SJCRH30 (cell line): Measurements from ENCODE around the gene PBXIP1. TPM values are rescaled to one million over a fixed set of nuclear protein-coding genes. Genes with fewer than 3 reads are reported as not detected.
"Not testable (repeated sequence)": the region's sequence is repeated elsewhere in the genome, so short reads cannot be mapped to it uniquely, and the experiment has no call there.

Source experiments
- DNase-seq, 2 experiments: peaks; one replicate each; pipeline ENCODE4 v3.0.0-alpha.2; 2015 to 2020
- H3K27ac ChIP-seq: fragments of 250-450 bp; sonication (Bioruptor Pico); 2 replicates; pipeline ENCODE4 v1.5.1; 2020; ENCODE audit warnings: mild to moderate bottlenecking, moderate library complexity
- H3K27me3 ChIP-seq: fragments of 250-450 bp; sonication (Bioruptor Pico); 2 replicates; pipeline ENCODE4 v1.5.1; 2020; ENCODE audit warnings: mild to moderate bottlenecking, moderate library complexity
- H3K36me3 ChIP-seq: fragments of 250-450 bp; sonication (Bioruptor Pico); 2 replicates; pipeline ENCODE4 v1.5.1; 2020; ENCODE audit warnings: mild to moderate bottlenecking, moderate library complexity
- H3K4me1 ChIP-seq: fragments of 250-450 bp; sonication (Bioruptor Pico); 2 replicates; pipeline ENCODE4 v1.5.1; 2020; ENCODE audit warnings: mild to moderate bottlenecking, moderate library complexity
- H3K4me3 ChIP-seq: fragments of 250-450 bp; sonication (Bioruptor Pico); 2 replicates; pipeline ENCODE4 v1.5.1; 2020; ENCODE audit warnings: mild to moderate bottlenecking, moderate library complexity
- H3K9me3 ChIP-seq: fragments of 250-450 bp; sonication (Bioruptor Pico); replicated peaks from 2 replicates; pipeline ENCODE4 v1.5.1; 2020; ENCODE audit warnings: mild to moderate bottlenecking, moderate library complexity
- total RNA-seq: library from RNA; depleted of rRNA; stranded (reverse); fragments of >200 nt; shearing (Covaris generic); gene quantifications from 2 replicates; pipeline ENCODE4 v1.2.3, GENCODE V29; 2014

PBXIP1 gene
- total RNA-seq, 1 experiment from 2014 or later: 40.2 TPM

DNA sequence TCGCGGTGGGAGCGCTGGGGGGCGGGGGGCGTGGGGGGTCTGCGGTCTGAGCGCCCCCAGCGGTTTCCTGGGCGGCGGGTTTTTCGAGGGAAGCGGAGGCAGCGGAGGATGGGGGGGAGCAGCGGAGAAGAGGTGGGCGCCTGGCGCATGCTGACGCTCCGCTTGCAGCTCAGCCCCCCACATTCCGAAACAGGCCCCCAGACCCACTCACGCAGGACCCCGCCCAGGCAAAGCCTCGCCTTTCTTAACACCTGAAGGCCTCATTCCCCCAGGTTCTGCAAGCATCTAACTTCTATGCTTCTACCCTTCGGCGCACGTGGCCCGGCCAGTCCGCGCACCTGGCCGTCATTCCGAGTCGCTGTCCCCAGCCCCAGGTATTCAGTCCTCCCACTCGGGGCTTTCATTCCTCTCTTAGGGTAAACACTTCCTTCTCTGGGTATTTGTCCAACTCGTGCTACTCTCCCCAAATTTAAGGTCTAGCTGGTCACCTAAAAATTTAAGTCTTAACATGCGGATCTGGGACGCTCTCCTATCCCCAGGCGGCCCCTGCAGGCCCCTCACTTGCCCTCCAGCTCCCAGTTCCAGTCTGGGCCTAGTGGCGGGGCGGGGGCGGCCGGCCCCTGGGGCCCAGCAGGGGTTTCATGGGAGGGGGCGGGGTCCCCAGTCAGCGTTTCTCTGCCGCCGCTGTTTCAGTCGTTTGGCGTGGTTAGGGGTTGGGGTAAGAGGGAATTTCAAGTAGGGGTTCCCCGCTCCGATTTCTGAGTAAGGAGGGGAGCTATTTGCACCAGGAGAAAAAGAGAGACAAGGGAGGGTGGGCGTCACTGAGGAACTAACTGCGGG lies 43.9 kb upstream of the PBXIP1 start:
- Histone ChIP-seq H3K27ac (peak overlapping the region; percentile 28), H3K4me3 (peak overlapping the region; percentile 65), H3K4me1 (no peaks in the 10 kb centered on the region), H3K27me3 (no peaks in the 10 kb centered on the region), H3K9me3 (no peaks in the 10 kb centered on the region), H3K36me3 (no peaks in the 10 kb centered on the region)
- DNase-seq: peak; percentile 34 to 52

DNA sequence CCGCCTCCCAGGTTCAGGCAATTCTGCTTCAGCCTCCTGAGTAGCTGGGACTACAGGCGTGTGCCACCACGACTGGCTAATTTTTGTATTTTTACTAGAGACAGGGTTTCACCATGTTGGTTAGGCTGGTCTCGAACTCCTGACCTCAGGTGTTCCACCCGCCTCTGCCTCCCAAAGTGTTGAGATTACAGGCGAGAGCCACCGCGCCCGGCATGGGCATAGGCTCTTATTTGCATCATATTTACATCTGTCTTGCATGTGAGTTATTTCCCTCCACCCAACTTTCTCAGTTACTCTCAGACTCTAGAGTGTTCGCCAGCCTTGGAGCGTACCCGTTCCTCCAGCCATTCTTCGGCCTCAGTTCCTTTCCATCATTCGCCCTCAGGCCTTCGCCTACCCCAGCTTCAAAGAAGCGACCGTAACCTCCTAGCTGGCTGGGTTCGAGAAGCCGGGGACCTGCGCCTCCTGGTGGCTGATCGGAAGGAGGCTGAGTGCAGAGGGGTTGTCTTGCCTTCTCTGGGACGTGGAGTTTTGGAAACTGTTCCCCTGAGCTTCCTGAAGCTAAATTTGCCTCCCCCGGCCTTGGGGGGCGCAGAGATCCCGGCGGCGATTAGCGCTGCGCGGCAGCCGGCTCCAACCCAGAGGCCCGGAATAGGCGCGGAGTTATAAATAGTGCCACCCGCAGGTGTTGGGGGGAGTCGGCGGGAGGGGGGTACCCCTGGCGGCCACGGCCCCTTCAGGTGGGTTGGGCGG lies 43.1 kb upstream of the PBXIP1 start:
- Histone ChIP-seq H3K27me3 (no peaks in the 10 kb centered on the region), H3K4me1 (no peaks in the 10 kb centered on the region), H3K4me3 (peak overlapping the region; percentile 65), H3K9me3 (no peaks in the 10 kb centered on the region), H3K36me3 (no peaks in the 10 kb centered on the region), H3K27ac (no peak overlapping the region)
- DNase-seq: peak; percentile 83 to 92

- Histone ChIP-seq H3K9me3 (no peaks in the 10 kb centered on the region), H3K27me3 (no peaks in the 10 kb centered on the region), H3K4me3 (no peak overlapping the region), H3K4me1 (no peaks in the 10 kb centered on the region), H3K36me3 (no peaks in the 10 kb centered on the region), H3K27ac (no peak overlapping the region)
- no peak for DNase-seq
Measured at GRCh38 chr1:154998201-154998780, 42.4 kb upstream of the PBXIP1 start.

DNA sequence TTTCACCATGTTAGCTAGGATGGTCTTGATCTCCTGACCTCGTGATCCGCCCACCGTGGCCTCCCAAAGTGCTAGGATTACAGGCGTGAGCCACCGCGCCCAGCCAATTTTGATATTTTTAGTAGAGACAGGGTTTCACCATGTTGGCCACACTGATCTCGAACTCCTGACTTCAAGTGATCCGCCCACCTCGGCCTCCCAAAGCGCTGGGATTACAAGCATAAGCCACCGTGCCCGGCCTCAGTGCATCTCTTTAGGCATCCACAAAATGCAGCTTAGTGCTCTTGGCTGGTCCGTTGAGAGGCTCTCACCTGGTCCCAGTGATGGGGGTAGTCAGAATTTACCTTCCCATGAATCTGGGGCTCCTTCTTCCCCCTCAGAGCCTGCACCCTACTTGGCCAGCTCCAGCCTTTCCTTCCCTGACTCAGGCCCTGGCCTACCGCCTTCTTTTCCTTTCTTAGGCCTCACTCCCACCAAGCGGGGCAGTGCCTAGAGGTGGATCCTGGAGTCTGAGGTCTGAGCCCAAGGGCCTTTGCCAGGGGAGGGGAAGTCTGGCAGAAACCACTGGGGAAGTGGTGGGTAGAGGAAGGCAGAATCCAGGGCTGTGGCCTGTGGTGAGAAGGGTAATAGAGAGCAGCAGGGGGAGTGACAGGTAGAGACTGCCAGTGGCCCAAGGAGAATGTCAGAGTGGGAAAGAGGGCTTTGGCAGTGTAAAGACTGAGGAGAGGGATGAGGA lies 41.2 kb upstream of the PBXIP1 start:
- no peaks in the 10 kb centered on the region for H3K9me3 ChIP-seq
- no peaks in the 10 kb centered on the region for H3K4me1 ChIP-seq
- H3K27me3 ChIP-seq: no peaks in the 10 kb centered on the region
- no peaks in the 10 kb centered on the region for H3K36me3 ChIP-seq
- no peak overlapping the region for H3K27ac ChIP-seq
- no peak overlapping the region for H3K4me3 ChIP-seq
- DNase-seq: no peak

GRCh38 chr1:154995301-154995983 lies 39.5 kb upstream of the PBXIP1 start:
- not testable (repeated sequence) for H3K36me3 ChIP-seq, H3K9me3 ChIP-seq, H3K4me1 ChIP-seq, H3K27me3 ChIP-seq, H3K4me3 ChIP-seq, H3K27ac ChIP-seq
- DNase-seq: peak; percentile 47 to 66

GRCh38 chr1:154994591-154994990 lies 38.7 kb upstream of the PBXIP1 start:
- DNase-seq: no peak
- no peaks in the 10 kb centered on the region for H3K4me1 ChIP-seq
- H3K9me3 ChIP-seq: no peaks in the 10 kb centered on the region
- H3K27ac ChIP-seq: no peak overlapping the region
- peaks cover 5% of the 10 kb centered on the region; the same call in 1 of the 2 replicates for H3K36me3 ChIP-seq
- no peak overlapping the region for H3K4me3 ChIP-seq
- no peaks in the 10 kb centered on the region for H3K27me3 ChIP-seq

- Histone ChIP-seq H3K36me3 (peaks cover 5% of the 10 kb centered on the region; the same call in 1 of the 2 replicates), H3K4me3 (no peak overlapping the region), H3K27ac (no peak overlapping the region), H3K27me3 (no peaks in the 10 kb centered on the region), H3K9me3 (no peaks in the 10 kb centered on the region), H3K4me1 (no peaks in the 10 kb centered on the region)
- no peak for DNase-seq
Measured at GRCh38 chr1:154994269-154994587, 38.3 kb upstream of the PBXIP1 start.

DNA sequence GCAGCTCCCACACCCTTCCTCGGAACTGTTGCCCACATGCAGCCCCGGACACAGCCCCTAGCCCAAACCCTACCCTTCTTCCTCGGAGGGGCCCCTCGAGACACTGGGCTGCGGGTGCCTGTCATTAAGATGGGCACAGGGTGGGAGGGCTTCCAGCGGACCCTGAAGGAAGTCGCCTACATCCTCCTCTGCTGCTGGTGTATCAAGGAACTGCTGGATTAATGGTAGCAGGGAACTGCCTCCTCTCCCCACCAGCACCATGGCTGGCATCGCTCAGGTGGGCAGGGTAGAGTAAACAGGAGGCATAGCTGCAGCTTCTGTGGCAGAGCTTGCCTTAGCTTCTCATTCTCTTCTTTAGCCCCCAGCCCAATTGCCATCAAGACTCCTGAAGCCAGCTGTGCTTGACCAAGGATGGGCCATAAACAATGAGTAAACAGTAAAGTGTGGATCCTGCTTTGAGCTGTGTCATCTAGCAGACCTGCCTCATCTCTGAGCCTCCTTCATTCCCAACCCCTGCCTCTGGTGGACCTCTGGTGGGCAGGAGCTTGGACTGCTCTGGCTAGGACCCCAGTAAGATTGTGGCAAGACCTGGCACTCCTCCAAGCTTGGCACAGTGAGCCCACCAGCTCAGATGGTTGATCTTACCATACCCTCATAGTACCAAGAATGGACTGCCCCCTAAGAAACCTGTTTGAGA lies 37.8 kb upstream of the PBXIP1 start, which contains the start of gene LENEP:
TSS of gene LENEP (plus strand) at position 15 of the 697 bp plus-strand sequence. CDS start at position 37, 22 bp downstream.
- Histone ChIP-seq H3K27ac (no peak within 1 kb of the TSS), H3K27me3 (no peaks in the 10 kb centered on the region), H3K4me1 (no peaks in the 10 kb centered on the region), H3K4me3 (no peak within 1 kb of the TSS), H3K9me3 (no peaks in the 10 kb centered on the region), H3K36me3 (peaks cover 5% of the 10 kb centered on the region; the same call in 1 of the 2 replicates)
- DNase-seq: no peak

DNA sequence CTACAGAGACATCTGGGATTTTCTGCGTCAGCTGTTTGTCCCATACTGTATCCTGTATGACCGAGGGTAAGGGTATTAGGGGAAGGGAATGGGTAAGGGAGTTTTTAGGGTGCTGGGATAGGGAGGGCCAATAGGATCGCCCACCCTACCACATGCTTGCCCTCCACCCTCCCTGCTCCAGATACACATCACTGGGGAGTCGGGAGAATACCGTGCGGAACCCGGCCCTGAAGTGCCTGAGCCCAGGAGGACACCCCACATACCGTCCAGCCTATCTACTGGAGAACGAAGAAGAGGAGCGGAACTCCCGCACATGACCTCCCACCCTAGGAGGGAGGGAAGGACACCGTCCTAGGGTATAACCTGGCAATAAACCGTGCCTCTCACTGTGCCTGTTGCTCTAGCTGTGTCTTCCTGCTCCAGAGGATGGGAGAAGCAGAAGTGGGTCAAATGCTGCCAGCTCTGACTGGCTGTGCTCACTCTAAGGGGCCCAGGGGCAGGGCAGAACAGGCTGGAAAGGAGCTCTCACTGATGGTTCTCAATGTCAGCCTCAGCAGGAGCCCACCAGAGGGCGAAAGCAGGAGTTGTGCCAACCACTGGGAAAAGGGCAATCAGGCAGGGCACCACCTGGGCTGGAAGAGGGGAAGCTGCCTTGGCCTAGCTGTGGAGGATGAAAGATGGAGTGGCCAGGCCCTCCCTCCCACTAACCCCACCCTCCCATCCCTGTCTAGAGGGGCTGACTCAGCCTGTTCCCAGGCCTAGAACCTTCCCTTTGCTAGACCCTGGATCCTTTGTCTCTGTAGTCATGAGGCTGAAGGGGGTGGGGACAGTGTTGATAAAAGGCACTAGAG lies 37.0 kb upstream of the PBXIP1 start:
- H3K4me1 ChIP-seq: no peaks in the 10 kb centered on the region
- H3K4me3 ChIP-seq: no peak overlapping the region
- peaks cover 6% of the 10 kb centered on the region; the same call in 1 of the 2 replicates for H3K36me3 ChIP-seq
- no peaks in the 10 kb centered on the region for H3K27me3 ChIP-seq
- no peak overlapping the region for H3K27ac ChIP-seq
- H3K9me3 ChIP-seq: no peaks in the 10 kb centered on the region
- no peak for DNase-seq

- DNase-seq: no peak
- H3K36me3 ChIP-seq: peaks cover 12% of the 10 kb centered on the region; the same call in 1 of the 2 replicates
- H3K4me1 ChIP-seq: no peaks in the 10 kb centered on the region
- H3K27ac ChIP-seq: no peak overlapping the region
- no peaks in the 10 kb centered on the region for H3K9me3 ChIP-seq
- H3K27me3 ChIP-seq: no peaks in the 10 kb centered on the region
- H3K4me3 ChIP-seq: no peak overlapping the region
Measured at GRCh38 chr1:154990276-154990675, 34.4 kb upstream of the PBXIP1 start.

GRCh38 chr1:154989195-154989860 lies 33.4 kb upstream of the PBXIP1 start:
- DNase-seq: no peak
- no peak overlapping the region for H3K4me3 ChIP-seq
- no peaks in the 10 kb centered on the region for H3K27me3 ChIP-seq
- no peaks in the 10 kb centered on the region for H3K9me3 ChIP-seq
- no peak overlapping the region for H3K27ac ChIP-seq
- no peaks in the 10 kb centered on the region for H3K4me1 ChIP-seq
- H3K36me3 ChIP-seq: peaks cover 12% of the 10 kb centered on the region; the same call in 1 of the 2 replicates

DNA sequence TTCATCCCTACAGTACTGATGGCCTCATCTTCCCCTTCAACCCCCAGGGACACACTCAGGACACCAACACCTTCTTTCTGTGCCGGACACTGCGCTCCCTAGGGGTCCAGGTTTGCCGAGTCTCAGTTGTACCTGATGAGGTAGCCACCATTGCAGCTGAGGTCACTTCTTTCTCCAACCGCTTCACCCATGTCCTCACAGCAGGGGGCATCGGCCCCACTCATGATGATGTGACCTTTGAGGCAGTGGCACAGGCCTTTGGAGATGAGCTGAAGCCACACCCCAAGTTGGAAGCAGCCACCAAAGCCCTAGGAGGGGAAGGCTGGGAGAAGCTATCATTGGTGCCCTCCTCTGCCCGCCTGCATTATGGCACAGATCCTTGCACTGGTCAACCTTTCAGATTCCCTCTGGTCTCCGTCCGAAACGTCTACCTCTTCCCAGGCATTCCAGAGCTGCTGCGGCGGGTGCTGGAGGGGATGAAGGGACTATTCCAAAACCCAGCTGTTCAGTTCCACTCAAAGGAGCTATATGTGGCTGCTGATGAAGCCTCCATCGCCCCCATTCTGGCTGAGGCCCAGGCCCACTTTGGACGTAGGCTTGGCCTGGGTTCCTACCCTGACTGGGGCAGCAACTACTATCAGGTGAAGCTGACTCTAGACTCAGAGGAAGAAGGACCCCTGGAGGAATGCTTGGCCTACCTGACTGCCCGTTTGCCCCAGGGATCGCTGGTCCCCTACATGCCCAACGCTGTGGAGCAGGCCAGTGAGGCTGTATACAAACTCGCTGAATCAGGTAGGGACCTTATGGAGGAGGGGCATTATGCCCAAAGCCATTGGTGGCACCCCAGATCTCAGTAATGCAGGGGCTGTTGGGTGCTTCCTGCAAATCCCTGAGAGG lies 32.4 kb upstream of the PBXIP1 start:
- no peak overlapping the region for H3K4me3 ChIP-seq
- DNase-seq: no peak

More for the DNA sequence above, 32.4 kb upstream of the PBXIP1 start:
- Histone ChIP-seq H3K27ac (no peak overlapping the region), H3K4me1 (no peaks in the 10 kb centered on the region), H3K36me3 (peaks cover 12% of the 10 kb centered on the region; the same call in 1 of the 2 replicates), H3K9me3 (no peaks in the 10 kb centered on the region), H3K27me3 (no peaks in the 10 kb centered on the region)
